Measurements from ENCODE around the gene REN.

- no peak for TF ChIP-seq CTCF (IDR thresholded peaks at IDR 0.05)
- TF ChIP-seq POLR2A (IDR thresholded peaks at IDR 0.05): no peak
- no peak for TF ChIP-seq POLR2AphosphoS5 (IDR thresholded peaks at IDR 0.05)
Observed at GRCh38 chr1:204212715-204213114, 46.6 kb upstream of the REN start.

Data from breast epithelium (tissue), 3 donors.